Astrocyte of the cerebellum (primary cell): ENCODE measurements around the gene SLC17A9.

Experiments
- DNase-seq: peaks from one replicate; pipeline ENCODE4 v3.0.0-alpha.2; 2011; ENCODE audit warnings: low read depth
- H3K4me3 ChIP-seq: 2 replicates; pipeline ENCODE4 v1.5.1; 2011; ENCODE audit warnings: mild to moderate bottlenecking, low read depth, low read length, moderate library complexity
- in situ Hi-C: cut with HindIII; loops from 2 replicates; pipeline ENCODE4 v1.10.0; 2017; ENCODE audit warnings: low sequenced_read_pairs
- TF ChIP-seq, protein P1 (sequence below): IDR thresholded peaks from 2 replicates; pipeline ENCODE4 v1.5.1; 2012; ENCODE audit warnings: low read length, low read depth, moderate library complexity, mild to moderate bottlenecking; ENCODE audit errors: missing control alignments

Gene SLC17A9

DNA sequence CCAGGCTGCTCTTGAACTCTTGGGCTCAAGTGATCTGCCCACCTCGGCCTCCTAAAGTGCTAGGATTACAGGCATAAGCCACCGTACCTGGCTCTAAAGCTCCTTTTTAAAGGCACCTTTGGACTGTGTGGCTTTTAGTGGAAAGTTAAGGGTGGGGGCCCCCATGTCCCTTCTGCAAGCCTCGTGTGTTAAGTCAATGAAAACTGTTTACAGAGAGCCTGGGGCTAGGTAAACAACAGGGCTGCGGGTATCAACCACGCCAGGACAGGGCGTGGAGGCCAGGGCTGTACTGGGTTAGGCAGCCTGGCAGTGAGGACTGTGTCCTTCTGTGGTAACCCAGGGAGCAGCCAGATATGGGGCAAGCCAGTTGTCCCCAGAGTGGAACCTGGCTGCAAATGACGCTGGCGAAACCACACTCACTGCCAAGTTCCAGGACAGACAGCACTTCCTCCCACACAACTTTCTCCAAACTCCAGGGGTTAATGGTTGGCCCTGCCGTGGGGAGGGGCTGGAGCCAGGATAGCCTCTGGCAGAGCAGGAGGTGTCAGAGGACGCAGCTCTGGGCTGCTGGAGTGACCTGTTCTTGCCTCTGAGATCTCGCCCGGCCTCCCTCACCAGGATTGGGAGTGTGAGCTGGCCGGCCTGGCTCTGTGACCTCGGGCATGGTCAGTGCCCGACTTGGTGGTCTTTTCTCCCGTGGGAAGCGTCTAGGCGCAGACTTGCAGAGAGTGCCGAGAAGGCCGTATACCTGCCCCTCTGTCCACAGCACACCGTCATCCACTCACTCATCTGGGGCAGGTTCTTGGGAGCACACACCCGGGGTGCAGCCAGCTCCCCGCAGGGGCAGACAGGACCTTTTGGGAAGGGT lies 3.2 kb downstream of the SLC17A9 start:
- TF ChIP-seq, protein P1, sequence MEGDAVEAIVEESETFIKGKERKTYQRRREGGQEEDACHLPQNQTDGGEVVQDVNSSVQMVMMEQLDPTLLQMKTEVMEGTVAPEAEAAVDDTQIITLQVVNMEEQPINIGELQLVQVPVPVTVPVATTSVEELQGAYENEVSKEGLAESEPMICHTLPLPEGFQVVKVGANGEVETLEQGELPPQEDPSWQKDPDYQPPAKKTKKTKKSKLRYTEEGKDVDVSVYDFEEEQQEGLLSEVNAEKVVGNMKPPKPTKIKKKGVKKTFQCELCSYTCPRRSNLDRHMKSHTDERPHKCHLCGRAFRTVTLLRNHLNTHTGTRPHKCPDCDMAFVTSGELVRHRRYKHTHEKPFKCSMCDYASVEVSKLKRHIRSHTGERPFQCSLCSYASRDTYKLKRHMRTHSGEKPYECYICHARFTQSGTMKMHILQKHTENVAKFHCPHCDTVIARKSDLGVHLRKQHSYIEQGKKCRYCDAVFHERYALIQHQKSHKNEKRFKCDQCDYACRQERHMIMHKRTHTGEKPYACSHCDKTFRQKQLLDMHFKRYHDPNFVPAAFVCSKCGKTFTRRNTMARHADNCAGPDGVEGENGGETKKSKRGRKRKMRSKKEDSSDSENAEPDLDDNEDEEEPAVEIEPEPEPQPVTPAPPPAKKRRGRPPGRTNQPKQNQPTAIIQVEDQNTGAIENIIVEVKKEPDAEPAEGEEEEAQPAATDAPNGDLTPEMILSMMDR = no peak
- no peak overlapping the region for H3K4me3 ChIP-seq
- in situ Hi-C loops = no loop called here
- DNase-seq = no peak

DNA sequence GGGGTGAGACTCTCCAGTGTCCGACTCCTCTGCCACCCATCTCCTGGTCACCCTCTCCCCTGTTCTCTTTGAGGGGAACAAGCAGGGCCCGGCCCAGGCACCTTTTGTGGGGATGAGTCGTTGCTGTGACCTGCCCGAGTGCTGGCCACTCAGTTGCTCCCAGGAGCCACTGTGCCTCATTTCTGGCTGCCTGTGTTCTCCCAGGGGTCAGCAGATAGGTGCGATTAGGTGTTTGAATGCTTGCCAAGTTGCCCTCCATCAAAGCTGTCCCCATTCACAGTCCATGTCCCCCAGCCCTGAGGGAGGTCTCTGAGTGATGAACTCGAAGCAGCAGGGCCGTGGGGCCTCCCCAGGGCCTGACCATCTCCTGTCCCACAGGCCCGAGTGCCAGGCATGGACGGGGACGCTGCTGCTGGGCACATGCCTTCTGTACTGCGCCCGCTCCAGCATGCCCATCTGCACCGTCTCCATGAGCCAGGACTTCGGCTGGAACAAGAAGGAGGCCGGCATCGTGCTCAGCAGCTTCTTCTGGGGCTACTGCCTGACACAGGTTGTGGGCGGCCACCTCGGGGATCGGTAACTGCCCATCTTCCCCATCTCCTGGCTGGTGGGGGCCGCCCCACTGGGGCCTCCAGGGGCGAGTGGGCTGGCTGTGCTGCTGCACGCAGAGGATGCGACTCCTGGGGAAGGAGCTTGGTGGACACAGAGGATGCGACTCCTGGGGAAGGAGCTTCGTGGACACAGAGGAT lies 4.1 kb downstream of the SLC17A9 start:
- H3K4me3 ChIP-seq = no peak overlapping the region
- TF ChIP-seq, protein P1 = no peak
- in situ Hi-C loops = no loop called here
- DNase-seq = no peak

DNA sequence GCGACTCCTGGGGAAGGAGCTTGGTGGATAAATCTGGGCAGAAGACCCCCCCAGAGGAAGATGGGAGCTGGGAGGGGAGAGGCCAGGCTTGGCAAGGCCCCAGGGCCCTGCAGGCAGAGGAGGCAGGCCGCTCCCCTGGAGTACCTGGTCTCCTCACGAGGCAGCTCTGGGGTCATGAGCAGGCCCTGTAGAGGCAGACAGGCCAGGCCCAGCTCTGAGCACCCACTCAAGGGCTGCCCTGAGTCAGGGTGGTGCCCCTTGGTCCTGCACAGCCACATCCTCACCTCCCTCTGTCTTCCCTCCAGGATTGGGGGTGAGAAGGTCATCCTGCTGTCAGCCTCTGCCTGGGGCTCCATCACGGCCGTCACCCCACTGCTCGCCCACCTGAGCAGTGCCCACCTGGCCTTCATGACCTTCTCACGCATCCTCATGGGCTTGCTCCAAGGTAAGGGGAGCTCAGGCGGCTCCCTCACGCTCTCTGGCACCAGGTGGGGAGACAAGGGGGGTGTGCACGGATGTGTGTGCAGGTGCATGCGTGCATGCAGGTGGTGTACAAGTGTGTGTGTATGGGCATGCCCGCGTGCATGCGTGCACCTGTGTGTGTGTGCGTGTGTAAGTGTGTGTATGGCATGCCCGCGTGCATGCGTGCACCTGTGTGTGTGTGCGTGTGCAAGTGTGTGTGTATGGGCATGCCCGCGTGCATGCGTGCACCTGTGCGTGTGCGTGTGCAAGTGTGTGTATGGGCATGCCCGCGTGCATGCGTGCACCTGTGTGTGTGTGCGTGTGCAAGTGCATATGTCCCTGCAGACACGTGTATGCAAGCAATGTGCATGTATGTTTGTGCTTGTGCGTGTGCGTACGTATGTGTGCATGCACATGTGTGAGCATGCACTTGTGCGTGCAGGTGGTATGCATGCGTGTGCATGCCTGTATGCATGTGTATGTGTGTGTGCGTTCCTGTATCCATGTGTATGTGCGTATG lies 4.9 kb downstream of the SLC17A9 start:
- in situ Hi-C loops = no loop called here
- H3K4me3 ChIP-seq = no peak overlapping the region
- TF ChIP-seq, protein P1 = no peak
- no peak for DNase-seq

DNA sequence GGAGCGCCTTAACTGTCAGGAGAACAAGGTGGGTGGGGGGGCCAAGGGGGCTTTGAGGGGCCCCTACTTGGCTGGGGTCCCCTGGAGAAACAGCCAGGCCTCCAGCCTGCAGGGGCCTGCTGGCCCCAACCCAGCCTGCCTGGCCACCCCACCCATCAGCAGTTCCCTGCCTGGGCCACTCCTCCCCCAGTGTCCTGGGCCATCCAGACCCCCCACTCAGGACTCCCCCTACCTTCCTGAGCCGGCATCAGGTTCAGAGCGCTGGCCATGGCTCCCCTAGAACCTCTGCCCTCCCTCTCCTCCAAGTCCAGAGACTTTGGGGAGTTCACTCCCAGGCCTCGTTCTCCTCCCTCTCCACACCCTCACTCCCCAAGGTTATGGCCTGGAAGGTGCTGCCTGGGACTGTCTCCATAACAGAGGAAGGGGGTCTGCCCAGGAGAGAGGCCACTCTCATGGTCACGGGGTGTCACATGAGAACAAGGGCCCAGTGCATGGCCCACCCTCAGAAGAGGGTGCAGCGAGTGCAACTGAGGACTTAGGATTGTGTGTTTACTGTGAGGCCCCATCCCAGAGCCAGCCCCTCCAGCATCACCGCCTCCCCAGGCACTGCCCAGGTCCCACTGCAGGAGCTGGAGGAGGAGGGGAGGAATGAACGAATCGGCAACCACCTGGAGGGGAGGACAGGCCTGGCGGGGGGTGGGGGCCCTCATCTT lies 6.0 kb downstream of the SLC17A9 start:
- in situ Hi-C loops = no loop called here
- no peak overlapping the region for H3K4me3 ChIP-seq
- no peak for DNase-seq
- TF ChIP-seq, protein P1 = no peak

DNA sequence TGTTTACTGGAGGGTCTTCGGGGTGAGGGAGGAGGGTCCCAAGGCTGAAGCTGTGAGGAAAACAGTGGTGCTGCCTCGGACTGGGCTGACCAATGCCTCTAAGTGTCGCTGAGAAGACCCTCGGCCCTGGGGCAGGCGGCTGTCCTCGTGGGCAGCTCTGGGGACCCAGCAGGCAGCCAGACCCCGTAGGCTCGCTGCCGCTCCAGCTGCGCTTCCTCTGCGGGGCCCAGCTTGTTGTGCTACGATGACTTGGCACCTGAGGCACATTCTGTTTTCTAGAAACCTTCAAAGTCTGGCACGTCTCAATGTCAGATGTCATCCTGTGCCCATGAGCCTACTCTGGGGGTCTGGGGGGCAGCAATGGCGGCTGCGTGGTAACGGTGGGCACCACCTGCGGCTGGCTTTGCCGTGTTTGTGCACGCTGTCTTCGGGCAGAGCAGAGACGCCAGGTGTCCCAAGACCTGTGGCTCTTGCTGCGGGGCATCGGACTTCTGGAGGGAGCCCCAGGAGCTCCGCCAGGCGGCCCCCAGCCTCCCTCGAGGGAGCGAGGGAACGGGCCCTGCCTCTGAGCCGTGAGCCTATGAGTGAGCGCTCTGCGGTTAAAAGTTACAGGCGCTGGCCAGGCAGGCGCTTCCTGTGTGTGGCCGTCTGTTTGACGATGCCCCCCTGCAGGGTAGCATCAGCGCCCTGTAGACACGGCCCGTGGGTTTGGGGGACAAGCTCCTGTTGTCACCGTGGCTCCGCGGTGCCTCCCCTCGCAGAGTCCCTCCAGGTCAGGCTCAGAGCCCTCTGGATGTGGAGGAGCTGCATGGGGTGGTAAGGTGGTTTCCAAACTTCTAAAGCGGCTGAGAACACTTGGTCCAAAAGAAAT lies 6.8 kb downstream of the SLC17A9 start:
- TF ChIP-seq, protein P1 = no peak
- H3K4me3 ChIP-seq = no peak overlapping the region
- in situ Hi-C loops = no loop called here
- no peak for DNase-seq
